GM21786 (cell line): ENCODE results near the gene OR14C36.
"Not testable (repeated sequence)": the region's sequence is repeated elsewhere in the genome, so short reads cannot be mapped to it uniquely, and the experiment has no call there.

Experiments used
- ATAC-seq: cut with Tn5 transposase; IDR thresholded peaks from one replicate; pipeline ENCODE4 v1.9.1; 2021; ENCODE audit not compliant: unreplicated experiment

Gene OR14C36, protein sequence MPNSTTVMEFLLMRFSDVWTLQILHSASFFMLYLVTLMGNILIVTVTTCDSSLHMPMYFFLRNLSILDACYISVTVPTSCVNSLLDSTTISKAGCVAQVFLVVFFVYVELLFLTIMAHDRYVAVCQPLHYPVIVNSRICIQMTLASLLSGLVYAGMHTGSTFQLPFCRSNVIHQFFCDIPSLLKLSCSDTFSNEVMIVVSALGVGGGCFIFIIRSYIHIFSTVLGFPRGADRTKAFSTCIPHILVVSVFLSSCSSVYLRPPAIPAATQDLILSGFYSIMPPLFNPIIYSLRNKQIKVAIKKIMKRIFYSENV

DNA sequence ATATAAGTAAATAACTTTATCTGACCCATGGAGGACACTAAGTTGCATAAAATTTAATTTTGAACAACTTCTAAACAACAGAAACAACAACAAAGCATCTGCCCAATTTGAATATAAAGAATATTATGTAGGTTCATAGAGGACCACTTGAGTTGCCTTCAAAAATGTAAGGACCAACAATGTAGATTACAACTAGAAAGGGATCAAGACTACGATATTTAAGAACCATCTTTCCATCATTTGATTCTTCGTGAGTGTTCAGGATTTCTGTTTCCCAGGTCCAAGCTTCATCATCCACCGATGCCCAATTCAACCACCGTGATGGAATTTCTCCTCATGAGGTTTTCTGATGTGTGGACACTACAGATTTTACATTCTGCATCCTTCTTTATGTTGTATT lies at the start of gene OR14C36:
TSS of gene OR14C36 (plus strand) at position 301 of the 400 bp plus-strand sequence. CDS start at position 301, 0 bp downstream.
- no peak for ATAC-seq

GRCh38 chr1:248303324-248303723 lies 45.3 kb upstream of the OR14C36 start, which contains the start of gene OR2T12:
OR2T12 (minus strand) TSS chr1:248303424; CDS start chr1:248295578, 7,846 bp downstream.
- ATAC-seq = no peak

- ATAC-seq = not testable (repeated sequence)
These were observed 42.9 kb upstream of the OR14C36 start for GRCh38 chr1:248305672-248306071.

DNA sequence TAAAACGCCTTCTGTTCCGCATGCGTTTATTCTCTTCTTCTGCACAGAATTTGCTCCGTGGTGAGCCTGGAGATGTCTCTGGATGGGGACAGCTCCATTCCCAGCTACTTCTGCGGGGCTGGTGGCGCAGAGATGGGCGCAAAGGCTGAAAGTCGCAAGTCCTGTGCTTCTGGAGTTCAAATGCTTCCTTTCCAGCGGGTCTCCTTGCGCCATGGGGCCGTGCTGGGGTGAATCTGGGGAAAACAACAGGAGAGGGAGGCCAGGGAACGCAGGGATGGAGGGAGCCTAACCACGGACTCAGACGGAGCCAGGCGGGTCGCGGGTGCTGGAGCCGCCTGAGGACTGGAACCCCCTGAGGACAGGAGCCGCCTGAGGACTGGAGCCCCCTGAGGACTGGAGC lies 42.5 kb upstream of the OR14C36 start:
- ATAC-seq = no peak

DNA sequence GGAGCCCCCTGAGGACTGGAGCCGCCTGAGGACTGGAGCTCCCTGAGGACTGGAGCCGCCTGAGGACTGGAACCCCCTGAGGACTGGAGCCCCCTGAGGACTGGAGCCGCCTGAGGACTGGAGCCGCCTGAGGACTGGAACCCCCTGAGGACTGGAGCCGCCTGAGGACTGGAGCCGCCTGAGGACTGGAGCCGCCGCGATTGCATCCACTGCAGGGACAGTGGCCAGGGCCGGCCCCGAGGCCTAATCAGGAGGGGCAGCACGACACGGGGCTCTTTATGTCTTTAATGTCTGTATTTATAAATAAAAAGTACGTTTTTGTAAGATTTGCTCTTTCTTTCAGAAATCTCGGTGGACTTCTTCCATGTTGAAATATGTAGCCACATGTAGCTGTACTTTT lies 41.8 kb upstream of the OR14C36 start:
- ATAC-seq = not testable (repeated sequence)

DNA sequence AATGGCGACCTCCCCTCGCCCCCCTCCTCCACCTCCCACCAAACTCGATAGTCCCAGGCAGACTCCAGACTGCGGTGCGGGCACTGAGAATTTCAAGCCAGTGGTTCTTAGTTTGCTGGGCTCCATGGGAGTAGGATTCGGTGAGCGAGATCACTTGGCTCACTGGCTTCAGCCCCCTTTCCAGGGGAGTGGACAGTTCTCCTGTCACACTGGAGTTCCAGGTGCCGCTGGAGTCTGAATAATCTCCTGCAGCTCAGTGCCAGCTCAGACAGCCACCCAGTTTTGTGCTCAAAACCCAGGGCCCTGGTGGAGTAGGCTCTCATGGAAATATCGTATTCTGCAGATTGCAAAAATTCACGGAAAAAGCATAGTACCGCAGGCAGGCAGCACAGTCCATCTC lies 31.8 kb upstream of the OR14C36 start:
- no peak for ATAC-seq

DNA sequence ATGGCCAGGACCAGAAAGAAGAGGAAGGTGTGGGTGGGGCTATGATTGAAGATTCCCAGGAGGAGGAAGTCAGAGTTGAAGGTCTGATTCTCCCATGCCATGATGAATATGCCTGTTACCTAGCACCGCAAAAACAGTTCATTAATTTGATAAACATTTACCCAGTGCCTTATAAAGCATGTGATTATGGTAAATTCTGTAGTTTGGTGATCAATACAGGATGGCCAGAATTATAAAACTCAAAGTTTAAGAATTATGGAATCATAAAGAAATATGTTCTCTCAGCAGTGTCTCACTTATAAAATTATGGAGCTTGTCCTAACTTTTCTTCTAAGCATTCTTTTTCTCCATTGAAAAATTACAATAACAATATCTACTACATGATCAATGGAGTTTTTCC lies 24.1 kb upstream of the OR14C36 start, which contains the start of gene OR2M7:
TSS of gene OR2M7 (minus strand) at position 101 of the 400 bp plus-strand sequence. CDS start at position 101, 0 bp downstream.
- ATAC-seq = no peak

- ATAC-seq = no peak
These were observed 5.1 kb upstream of the OR14C36 start for GRCh38 chr1:248343451-248343850.

- no peak for ATAC-seq
These were observed 10.8 kb downstream of the OR14C36 start for GRCh38 chr1:248359415-248359814.

GRCh38 chr1:248361121-248361715 lies 12.6 kb downstream of the OR14C36 start, which contains the start of gene OR2T4:
OR2T4 (plus strand) TSS chr1:248361665; CDS start chr1:248361665, 0 bp downstream.
- no peak for ATAC-seq

- no peak for ATAC-seq
These were observed 18.0 kb downstream of the OR14C36 start for GRCh38 chr1:248366609-248367008.

GRCh38 chr1:248372394-248372793 lies 23.8 kb downstream of the OR14C36 start:
- ATAC-seq = no peak

GRCh38 chr1:248373761-248374160 lies 25.2 kb downstream of the OR14C36 start:
- no peak for ATAC-seq

DNA sequence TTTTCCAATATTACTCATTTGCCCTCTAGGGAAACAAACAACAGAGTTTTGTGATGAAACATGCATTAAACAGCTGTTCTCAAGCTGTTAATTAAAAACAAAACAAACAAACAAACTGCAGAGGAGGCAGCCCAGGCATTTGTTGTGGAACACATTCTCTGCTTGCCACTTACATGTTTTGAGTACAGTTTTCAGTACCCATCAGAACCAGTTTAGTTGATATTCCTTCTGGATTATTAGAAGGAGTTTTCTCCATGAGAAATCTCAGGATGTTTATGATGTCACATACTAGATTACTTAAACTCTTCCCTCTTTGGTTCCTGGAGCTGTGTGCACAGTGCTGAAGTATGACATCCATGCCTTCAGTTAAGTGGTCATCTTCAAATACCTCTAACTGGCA lies 26.9 kb downstream of the OR14C36 start, which contains the start of gene OR2T6:
TSS of gene OR2T6 (plus strand) at position 301 of the 400 bp plus-strand sequence. CDS start 11,863 bp downstream, outside the sequence.
- ATAC-seq = no peak

GRCh38 chr1:248376916-248377315 lies 28.3 kb downstream of the OR14C36 start:
- no peak for ATAC-seq

GRCh38 chr1:248380854-248381253 lies 32.3 kb downstream of the OR14C36 start:
- no peak for ATAC-seq

DNA sequence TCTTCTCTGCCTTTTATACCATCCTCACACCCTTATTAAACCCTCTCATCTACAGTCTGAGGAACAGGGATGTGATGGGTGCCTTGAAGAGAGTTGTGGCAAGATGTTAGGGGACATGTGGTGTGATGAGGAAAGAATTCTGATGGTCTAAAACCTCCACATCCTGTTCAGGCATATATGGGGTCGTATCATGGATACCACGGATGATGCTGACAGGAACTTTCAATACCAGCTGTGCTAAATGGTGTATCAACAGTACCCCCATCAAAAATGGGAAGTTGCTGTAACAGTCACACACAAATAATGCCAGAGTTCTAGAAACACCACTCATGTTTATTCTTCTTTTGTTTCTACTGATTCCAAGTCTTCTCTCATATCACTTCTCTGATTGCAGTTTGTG lies 39.9 kb downstream of the OR14C36 start:
- ATAC-seq = no peak

DNA sequence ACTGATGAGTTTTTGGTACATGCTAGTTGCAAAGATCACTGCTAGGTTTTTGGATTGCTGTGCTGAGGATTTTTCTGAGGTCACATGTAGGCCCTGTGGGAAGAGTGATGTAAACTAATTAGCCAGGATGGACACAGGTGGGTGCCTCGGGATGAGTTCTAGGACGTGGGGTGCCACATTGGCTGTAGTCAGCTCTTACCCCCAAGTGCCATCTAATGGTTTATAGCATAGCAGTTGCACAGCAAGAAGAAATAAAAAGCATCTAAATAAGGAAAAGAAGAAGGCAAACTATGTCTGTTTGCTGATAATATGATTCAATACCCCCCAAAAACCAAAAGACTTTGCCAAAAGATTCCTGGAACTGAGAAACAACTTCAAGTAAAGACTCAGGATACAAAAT lies 44.5 kb downstream of the OR14C36 start:
- no peak for ATAC-seq
